ENCODE measurements around the gene AGO1. TPM values are rescaled to one million over a fixed set of nuclear protein-coding genes. Genes with fewer than 3 reads are reported as not detected.

Gene AGO1
- total and polyA plus RNA-seq, 2 of the 13 experiments (the other 11 are each of a cell fraction or from before 2014, with no cell fraction given), result 9.2 to 18.6 TPM

- BruUV-seq (replicated peaks), result no TSS peak
- H4K20me1 ChIP-seq (ENCODE audit: insufficient read depth, low read length), result 0 out of 2 replicates have a peak, but pooled peaks cover 10% of the 10 kb centered on the region
- H3K36me3 ChIP-seq (replicated peaks in 1 of 2; ENCODE audit: control insufficient read depth in 1 of 2, insufficient read depth in 2 of 2, low read length in 2 of 2), result peaks cover 2 to 16% of the 10 kb centered on the region in 2 experiments; a peak in 4 of 5 replicates
- WGBS (ENCODE audit: low lambda C conversion rate), result 85% methylated on average over 4 of the region's 4 CpGs
- no peak overlapping the region for H2AFZ ChIP-seq (ENCODE audit: low read length)
- DNase-seq (ENCODE audit: low spot score), result no peak
- no peak for ATAC-seq
- CTCF ChIA-PET (ENCODE audit: low intra/inter-chr PET ratio, low total read pairs), result no interaction called here
- no peak overlapping the region for H3K4me3 ChIP-seq (replicated peaks in 1 of 3; ENCODE audit: insufficient read depth in 1 of 3, low read depth in 2 of 3, low read length in 3 of 3)
- POLR2A ChIA-PET, result no interaction called here
- FAIRE-seq, result no peak
- peaks cover 48% of the 10 kb centered on the region for H3K4me1 ChIP-seq (ENCODE audit: insufficient read depth, low read length)
- no peak overlapping the region for H3K27ac ChIP-seq (ENCODE audit: extremely low read length, insufficient read depth, low read length)
- intact Hi-C loops (cut with micrococcal nuclease; ENCODE audit: unreplicated experiment) (no loop called here), in situ Hi-C loops (cut with HindIII; ENCODE audit: extremely low pct_ligation_motif_present, low pct_unique_long_range_greater_than_20kb) (no loop called here)
- H3K27me3 ChIP-seq (ENCODE audit: control insufficient read depth in 1 of 2, insufficient read depth in 2 of 2, low read length in 2 of 2), result no peaks in the 10 kb centered on the region; a peak in 1 of 5 replicates
- H3K4me2 ChIP-seq (ENCODE audit: low read depth, low read length), result peak overlapping the region; percentile 15; the same call in 1 of the 2 replicates
- H3K9me3 ChIP-seq (ENCODE audit: low read length), result no peaks in the 10 kb centered on the region
- no peak overlapping the region for H3K9ac ChIP-seq (ENCODE audit: insufficient read depth, low read depth, low read length)
- TF ChIP-seq SRF (IDR thresholded peaks at IDR 0.05; ENCODE audit: low read depth, low read length) (no peak), ZNF225 (CRISPR knock-in tag; IDR thresholded peaks at IDR 0.05) (no peak), HMG20B (CRISPR knock-in tag; conservative IDR thresholded peaks at IDR 0.05) (no peak), ZNF547 (CRISPR knock-in tag; IDR thresholded peaks at IDR 0.05) (no peak), TBP (CRISPR knock-in tag; IDR thresholded peaks at IDR 0.05) (no peak), ZNF44 (CRISPR knock-in tag; IDR thresholded peaks at IDR 0.05) (no peak), ZNF446 (CRISPR knock-in tag; IDR thresholded peaks at IDR 0.05) (no peak), FOXJ3 (CRISPR knock-in tag; IDR thresholded peaks at IDR 0.05; ENCODE audit: borderline replicate concordance) (no peak), JUN (CRISPR knock-in tag; IDR thresholded peaks at IDR 0.05) (no peak), ZNF331 (CRISPR knock-in tag; IDR thresholded peaks at IDR 0.05) (no peak), ZBTB49 (CRISPR knock-in tag; IDR thresholded peaks at IDR 0.05; ENCODE audit: borderline replicate concordance) (no peak)
- peaks cover 11% of the 10 kb centered on the region for H3K79me2 ChIP-seq (ENCODE audit: insufficient read depth, low read length)
Observed at GRCh38 chr1:35885961-35886558, 3.1 kb downstream of the AGO1 start.
